Fibroblast of gingiva (primary cell): ENCODE results near the gene OR10AD1.
"Not testable (repeated sequence)": the region's sequence is repeated elsewhere in the genome, so short reads cannot be mapped to it uniquely, and the experiment has no call there.

Source experiments
- DNase-seq: peaks from one replicate; pipeline ENCODE4 v3.0.0-alpha.2; 2011; ENCODE audit warnings: low read depth

Gene OR10AD1

GRCh38 chr12:48160046-48160445, 43.0 kb downstream of the OR10AD1 start:
- peak; percentile 51 for DNase-seq

DNA sequence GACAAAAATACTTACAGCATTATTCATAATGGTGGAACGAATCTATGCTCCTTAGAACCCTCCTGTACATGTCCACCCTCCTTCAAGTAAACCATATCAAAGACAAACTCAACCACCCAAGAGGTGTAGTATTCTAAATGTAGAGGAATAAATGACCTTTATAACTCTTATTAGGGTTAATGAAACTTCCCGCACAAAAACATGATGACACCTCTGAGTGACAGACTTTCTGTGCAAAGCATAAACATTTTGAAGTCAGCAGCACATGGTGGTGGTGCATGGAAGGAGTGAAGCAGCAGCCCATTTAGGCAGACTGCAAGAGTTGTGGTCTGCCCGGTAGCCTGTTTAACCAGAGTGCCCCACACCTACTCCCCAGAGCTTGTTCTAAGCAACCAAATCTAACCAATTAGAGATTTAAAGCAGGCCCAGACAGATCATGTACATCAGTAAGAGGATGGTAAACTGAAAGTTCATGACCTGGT, 45.2 kb downstream of the OR10AD1 start:
- no peak for DNase-seq

DNA sequence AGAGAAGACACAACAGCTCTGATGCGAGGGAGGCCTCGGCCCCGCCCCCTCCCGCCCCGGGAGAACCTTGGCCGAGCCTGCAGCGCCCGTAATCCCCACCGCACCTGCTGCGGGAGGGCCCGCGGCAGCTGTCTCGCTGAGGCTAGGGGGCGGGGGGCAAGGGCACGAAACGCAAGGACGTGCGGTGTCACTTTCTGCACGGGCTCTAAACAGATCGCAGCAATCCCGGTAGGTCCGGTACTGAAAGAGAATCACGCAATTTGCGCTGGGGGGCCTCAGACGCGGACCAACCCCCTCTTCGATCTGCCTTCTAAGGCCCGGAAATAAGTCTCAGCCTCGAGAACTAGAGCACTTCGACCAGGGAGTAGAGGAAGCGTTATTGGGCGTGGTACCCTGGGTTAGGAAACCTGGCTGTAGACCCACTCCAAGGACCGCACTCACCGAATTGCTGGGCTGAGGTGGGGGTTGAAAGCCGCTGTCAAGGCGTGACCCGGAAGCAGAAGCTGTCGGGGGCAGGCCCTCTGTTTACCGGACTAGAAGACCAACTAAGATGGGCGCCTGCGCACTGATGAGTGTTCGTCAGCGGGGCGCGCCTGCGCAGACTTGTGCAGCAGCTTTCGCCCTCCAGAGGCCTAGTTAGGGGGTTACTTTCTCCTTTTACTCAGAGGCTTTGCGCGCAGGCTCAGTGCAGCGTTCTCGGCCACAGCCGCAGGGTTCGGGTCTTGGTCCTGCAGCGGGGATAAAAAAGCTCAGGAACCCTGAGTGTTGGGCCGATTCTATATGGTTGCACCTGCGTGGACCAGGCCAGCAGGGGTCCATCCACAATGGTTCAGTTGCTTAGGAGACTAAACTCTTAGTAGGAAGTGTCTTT, 45.8 kb downstream of the OR10AD1 start, which contains the start of gene ASB8:
TSS of gene ASB8 (minus strand) at position 498 of the 871 bp plus-strand sequence. CDS start 4,019 bp downstream, outside the sequence.
- DNase-seq: peak; percentile 95

- DNase-seq: no peak
These were observed 46.5 kb downstream of the OR10AD1 start for GRCh38 chr12:48156652-48157017.

DNA sequence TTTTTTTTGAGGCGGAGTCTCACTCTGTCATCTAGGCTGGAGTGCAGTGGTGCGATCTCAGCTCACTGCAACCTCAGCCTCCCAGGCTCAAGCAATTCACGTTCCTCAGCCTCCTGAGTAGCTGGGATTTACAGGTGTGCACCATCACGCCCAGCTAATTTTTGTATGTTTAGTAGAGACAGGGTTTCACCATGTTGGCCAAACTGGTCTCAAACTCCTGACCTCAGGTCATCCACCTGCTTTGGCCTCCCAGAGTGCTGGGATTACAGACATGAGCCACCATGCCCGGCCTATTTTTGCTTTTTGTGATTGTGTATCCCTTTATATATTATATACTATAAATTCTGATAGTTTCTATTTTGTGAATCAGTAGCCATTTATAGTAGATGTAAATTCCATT, 47.3 kb downstream of the OR10AD1 start:
- not testable (repeated sequence) for DNase-seq
